ENCODE data around the gene ALK.

GRCh38 chr2:29165362-29166241 lies 755.8 kb downstream of the ALK start:
- TF ChIP-seq CTCF (IDR thresholded peaks at IDR 0.05) (no peak), EZH2 (IDR thresholded peaks at IDR 0.05; ENCODE audit: borderline replicate concordance, insufficient read depth, low read depth, low read length, poor library complexity, severe bottlenecking) (no peak)
